Fibroblast of lung (primary cell): Measurements from ENCODE around the gene AMACR. TPM values are rescaled to one million over a fixed set of nuclear protein-coding genes. Genes with fewer than 3 reads are reported as not detected.

ENCODE experiments used
- DNase-seq, 2 donors: peaks; one replicate each; pipeline versions ENCODE4 v3.0.0 to v3.0.0-alpha.2; 2010; ENCODE audit warnings: low read depth in 2 of 2
- H2AFZ ChIP-seq: 2 replicates; pipeline ENCODE4 v1.5.1; 2012; ENCODE audit warnings: low read length, control low read depth, inconsistent platforms
- H3K27ac ChIP-seq: 2 replicates; pipeline ENCODE4 v1.5.1; 2011; ENCODE audit warnings: low read length, control low read depth; ENCODE audit not compliant: insufficient read depth
- H3K27me3 ChIP-seq: 2 replicates; pipeline ENCODE4 v1.5.1; 2011; ENCODE audit warnings: mild to moderate bottlenecking, low read length; ENCODE audit not compliant: control insufficient read depth, insufficient read depth
- H3K36me3 ChIP-seq: 2 replicates; pipeline ENCODE4 v1.5.1; 2011; ENCODE audit warnings: low read length; ENCODE audit not compliant: control insufficient read depth, insufficient read depth
- H3K4me1 ChIP-seq: 2 replicates; pipeline ENCODE4 v1.5.1; 2011; ENCODE audit warnings: low read length; ENCODE audit not compliant: control insufficient read depth, insufficient read depth; ENCODE audit errors: extremely low read depth
- H3K4me2 ChIP-seq: 2 replicates; pipeline ENCODE4 v1.5.1; 2011; ENCODE audit warnings: low read length, control low read depth; ENCODE audit not compliant: insufficient read depth; ENCODE audit errors: extremely low read depth
- H3K4me3 ChIP-seq, 4 experiments: fragments of 200-600 bp in 1 of 4; sonication (generic) in 1 of 4; replicated peaks in 1 of 4; 2 replicates each; pipeline ENCODE4 v1.5.1; 2011 to 2016; ENCODE audit warnings: low read length in 4 of 4, low read depth in 3 of 4, mild to moderate bottlenecking in 3 of 4, control low read depth in 2 of 4, inconsistent platforms in 1 of 4, mixed read lengths in 1 of 4; ENCODE audit not compliant: insufficient read depth in 1 of 4; ENCODE audit errors: control extremely low read depth in 1 of 4
- H3K79me2 ChIP-seq: 2 replicates; pipeline ENCODE4 v1.5.1; 2012; ENCODE audit warnings: mild to moderate bottlenecking, low read length, inconsistent platforms; ENCODE audit not compliant: control insufficient read depth, insufficient read depth
- H3K9ac ChIP-seq: 2 replicates; pipeline ENCODE4 v1.5.1; 2011; ENCODE audit warnings: mild to moderate bottlenecking, low read length, control low read depth; ENCODE audit not compliant: insufficient read depth
- H3K9me3 ChIP-seq: 2 replicates; pipeline ENCODE4 v1.5.1; 2012; ENCODE audit warnings: low read depth, low read length; ENCODE audit not compliant: control insufficient read depth, insufficient read depth
- H4K20me1 ChIP-seq: 2 replicates; pipeline ENCODE4 v1.5.1; 2011; ENCODE audit warnings: low read length; ENCODE audit not compliant: control insufficient read depth, insufficient read depth; ENCODE audit errors: extremely low read depth
- EZH2 ChIP-seq: IDR thresholded peaks from 2 replicates; pipeline ENCODE4 v1.5.1; 2012; ENCODE audit warnings: low read length, control low read depth, mild to moderate bottlenecking; ENCODE audit errors: missing control alignments
- polyA plus RNA-seq, 2 donors: library from polyadenylated mRNA; depleted of rRNA in 1 of 2; stranded (reverse) in 1 of 2; unstranded in 1 of 2; fragments of >200 nt; gene quantifications; 2 replicates each; pipeline ENCODE4 v1.2.1, GENCODE V29; 2011 to 2012; ENCODE audit warnings: missing spikeins in 1 of 2
- total RNA-seq: library from RNA; depleted of rRNA; stranded (reverse); fragments of >200 nt; gene quantifications from 2 replicates; pipeline ENCODE4 v1.2.1, GENCODE V29; 2014
- TF ChIP-seq, protein P1 (sequence below), 2 donors: IDR thresholded peaks in 1 of 2; conservative IDR thresholded peaks in 1 of 2; 1 replicate in 1 of 2; 2 replicates in 1 of 2; pipeline ENCODE4 v1.5.1; 2011 to 2012; ENCODE audit warnings: low read length in 2 of 2, control low read depth in 1 of 2, inconsistent platforms in 1 of 2, low read depth in 1 of 2, mild to moderate bottlenecking in 1 of 2

AMACR gene
- total and polyA plus RNA-seq, 2 donors (not counting 1 experiment from before 2014, with no cell fraction given): 7.6 to 14.2 TPM

DNA sequence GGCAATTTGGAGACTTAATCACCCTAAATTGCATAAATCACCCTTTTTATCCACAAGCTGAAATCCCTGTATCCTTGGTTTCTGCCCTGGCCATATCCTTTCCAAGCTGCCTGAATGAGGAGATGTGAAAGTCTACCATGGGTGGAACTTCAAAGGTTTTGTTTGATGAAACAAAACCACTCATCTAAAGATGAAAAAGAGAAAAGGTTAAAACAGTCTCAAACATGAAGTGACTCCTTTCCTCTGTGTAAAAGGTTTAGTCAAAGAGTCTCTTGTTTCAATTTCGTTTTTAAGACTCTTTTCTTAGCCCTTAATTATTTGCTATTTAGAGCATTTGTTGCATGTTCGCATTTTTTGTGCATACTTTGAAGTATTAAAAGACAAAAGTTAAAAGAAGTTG is 34.6 kb downstream of the AMACR start:
- no peaks in the 10 kb centered on the region for H3K36me3 ChIP-seq
- H3K4me2 ChIP-seq: no peak overlapping the region
- no peak for DNase-seq
- H4K20me1 ChIP-seq: no peaks in the 10 kb centered on the region
- no peak overlapping the region for H3K27ac ChIP-seq
- no peaks in the 10 kb centered on the region for H3K4me1 ChIP-seq
- no peaks in the 10 kb centered on the region for H3K79me2 ChIP-seq
- H3K9ac ChIP-seq: no peak overlapping the region
- H3K27me3 ChIP-seq: no peaks in the 10 kb centered on the region
- H2AFZ ChIP-seq: no peak overlapping the region
- no peaks in the 10 kb centered on the region for H3K9me3 ChIP-seq
- H3K4me3 ChIP-seq: no peak overlapping the region
- no peak for TF ChIP-seq EZH2
- TF ChIP-seq, protein P1, sequence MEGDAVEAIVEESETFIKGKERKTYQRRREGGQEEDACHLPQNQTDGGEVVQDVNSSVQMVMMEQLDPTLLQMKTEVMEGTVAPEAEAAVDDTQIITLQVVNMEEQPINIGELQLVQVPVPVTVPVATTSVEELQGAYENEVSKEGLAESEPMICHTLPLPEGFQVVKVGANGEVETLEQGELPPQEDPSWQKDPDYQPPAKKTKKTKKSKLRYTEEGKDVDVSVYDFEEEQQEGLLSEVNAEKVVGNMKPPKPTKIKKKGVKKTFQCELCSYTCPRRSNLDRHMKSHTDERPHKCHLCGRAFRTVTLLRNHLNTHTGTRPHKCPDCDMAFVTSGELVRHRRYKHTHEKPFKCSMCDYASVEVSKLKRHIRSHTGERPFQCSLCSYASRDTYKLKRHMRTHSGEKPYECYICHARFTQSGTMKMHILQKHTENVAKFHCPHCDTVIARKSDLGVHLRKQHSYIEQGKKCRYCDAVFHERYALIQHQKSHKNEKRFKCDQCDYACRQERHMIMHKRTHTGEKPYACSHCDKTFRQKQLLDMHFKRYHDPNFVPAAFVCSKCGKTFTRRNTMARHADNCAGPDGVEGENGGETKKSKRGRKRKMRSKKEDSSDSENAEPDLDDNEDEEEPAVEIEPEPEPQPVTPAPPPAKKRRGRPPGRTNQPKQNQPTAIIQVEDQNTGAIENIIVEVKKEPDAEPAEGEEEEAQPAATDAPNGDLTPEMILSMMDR (conservative IDR thresholded peaks at IDR 0.05 in 1 of 2, IDR thresholded peaks at IDR 0.05 in 1 of 2; ENCODE audit: low read depth in 1 of 2, low read length in 2 of 2): no peak

DNA sequence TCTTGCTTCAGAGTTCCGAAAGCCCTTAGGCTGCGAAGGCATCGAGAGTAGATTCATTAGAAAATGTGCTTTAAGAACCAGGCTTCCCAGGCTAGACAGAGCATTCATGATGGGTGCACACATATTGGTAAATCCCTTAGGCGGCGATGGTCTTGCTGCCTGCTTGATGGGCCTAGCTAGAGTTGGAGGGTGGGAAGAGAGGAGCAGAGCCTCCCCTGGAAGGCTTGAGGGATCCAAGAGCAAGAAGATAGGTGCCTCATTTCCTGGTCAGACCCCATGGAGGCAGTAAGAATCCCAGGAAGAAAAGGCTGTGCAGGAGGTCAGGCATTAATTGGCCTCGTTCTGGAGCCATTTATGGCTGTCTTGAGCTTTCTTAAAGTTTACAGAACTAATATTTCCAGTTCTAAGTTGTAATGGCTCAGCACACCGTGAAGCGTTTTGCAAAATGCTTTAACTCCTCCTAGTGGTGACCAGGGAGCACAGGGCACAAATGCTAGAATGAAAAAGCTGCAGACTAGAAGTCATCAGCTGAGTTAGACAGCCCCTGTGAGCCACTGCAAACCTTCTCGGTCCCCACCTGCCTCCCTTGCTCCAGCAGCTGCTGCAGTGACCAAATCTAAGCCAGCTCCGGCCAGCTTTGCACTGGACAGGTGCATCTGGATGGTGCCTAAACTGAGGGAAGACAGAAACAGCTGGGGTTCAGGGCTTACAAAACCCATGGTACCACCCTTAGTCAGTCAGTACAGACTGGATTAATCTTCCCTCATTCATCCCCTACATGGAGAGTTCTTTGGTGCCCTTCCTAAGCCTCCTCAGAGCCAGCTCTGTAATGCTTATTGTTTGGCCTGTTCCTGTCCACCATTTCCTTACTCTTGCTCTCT is 38.0 kb downstream of the AMACR start:
- Histone ChIP-seq H3K27ac (no peak overlapping the region), H3K27me3 (no peaks in the 10 kb centered on the region), H2AFZ (no peak overlapping the region), H3K9me3 (no peaks in the 10 kb centered on the region), H3K4me2 (no peak overlapping the region), H3K79me2 (no peaks in the 10 kb centered on the region), H3K4me3 (no peak overlapping the region), H4K20me1 (no peaks in the 10 kb centered on the region), H3K36me3 (no peaks in the 10 kb centered on the region), H3K9ac (no peak overlapping the region), H3K4me1 (no peaks in the 10 kb centered on the region)
- peak; percentile 55 to 79 for DNase-seq
- TF ChIP-seq EZH2: no peak
- TF ChIP-seq, protein P1 (conservative IDR thresholded peaks at IDR 0.05 in 1 of 2, IDR thresholded peaks at IDR 0.05 in 1 of 2; ENCODE audit: low read depth in 1 of 2, low read length in 2 of 2): peak; percentile 92

GRCh38 chr5:33968211-33969005 is 39.4 kb downstream of the AMACR start:
- Histone ChIP-seq H2AFZ (no peak overlapping the region), H3K27ac (no peak overlapping the region), H3K79me2 (no peaks in the 10 kb centered on the region), H3K4me1 (no peaks in the 10 kb centered on the region), H3K27me3 (no peaks in the 10 kb centered on the region), H4K20me1 (no peaks in the 10 kb centered on the region), H3K4me2 (no peak overlapping the region), H3K4me3 (no peak overlapping the region), H3K9me3 (no peaks in the 10 kb centered on the region), H3K9ac (no peak overlapping the region), H3K36me3 (no peaks in the 10 kb centered on the region)
- no peak for TF ChIP-seq EZH2
- no peak for DNase-seq
